Keratinocyte (primary cell): ENCODE results near the gene ZNF365. TPM values are rescaled to one million over a fixed set of nuclear protein-coding genes. Genes with fewer than 3 reads are reported as not detected.

Experiments
- DNase-seq: peaks from one replicate; pipeline ENCODE4 v3.0.0-alpha.2; 2011; ENCODE audit warnings: low read depth, missing footprints, low spot score
- FAIRE-seq: peaks from 2 replicates; lab custom pipeline; 2011; peaks lifted over from hg19 to GRCh38; lab: Jason Lieb, UNC
- H2AFZ ChIP-seq: 2 replicates; pipeline ENCODE4 v1.6.0; 2012; ENCODE audit warnings: low read length, control low read depth, inconsistent platforms; ENCODE audit not compliant: control insufficient read depth
- H3K27ac ChIP-seq: 2 replicates; pipeline ENCODE4 v1.5.1; 2011; ENCODE audit warnings: low read length; ENCODE audit not compliant: control insufficient read depth, insufficient read depth
- H3K27me3 ChIP-seq: 3 replicates; pipeline ENCODE4 v1.6.0; 2011; ENCODE audit warnings: low read length; ENCODE audit not compliant: control insufficient read depth, insufficient read depth; ENCODE audit errors: extremely low read depth
- H3K36me3 ChIP-seq, 2 experiments: 2 replicates in 1 of 2; 3 replicates in 1 of 2; pipeline ENCODE4 v1.5.1; 2011; ENCODE audit warnings: low read length in 2 of 2, mild to moderate bottlenecking in 1 of 2; ENCODE audit not compliant: control insufficient read depth in 2 of 2, insufficient read depth in 2 of 2; ENCODE audit errors: extremely low read depth in 1 of 2
- H3K4me1 ChIP-seq: 3 replicates; pipeline ENCODE4 v1.5.1; 2011; ENCODE audit warnings: low read length; ENCODE audit not compliant: control insufficient read depth, insufficient read depth; ENCODE audit errors: extremely low read depth
- H3K4me2 ChIP-seq: 3 replicates; pipeline ENCODE4 v1.6.0; 2011; ENCODE audit warnings: low read depth, low read length; ENCODE audit not compliant: control insufficient read depth, insufficient read depth; ENCODE audit errors: extremely low read depth
- H3K4me3 ChIP-seq, 3 experiments: fragments of 200-600 bp in 1 of 3; sonication (generic) in 1 of 3; 2 replicates in 2 of 3; 3 replicates in 1 of 3; pipeline ENCODE4 v1.5.1; 2011 to 2016; ENCODE audit warnings: low read length in 3 of 3, mild to moderate bottlenecking in 3 of 3, control low read depth in 2 of 3, inconsistent platforms in 1 of 3, low read depth in 1 of 3, mixed read lengths in 1 of 3, mixed run types in 1 of 3, moderate library complexity in 1 of 3; ENCODE audit not compliant: control insufficient read depth in 2 of 3, insufficient read depth in 2 of 3; ENCODE audit errors: extremely low read depth in 1 of 3
- H3K79me2 ChIP-seq: 2 replicates; pipeline ENCODE4 v1.6.0; 2012; ENCODE audit warnings: low read length; ENCODE audit not compliant: control insufficient read depth, insufficient read depth
- H3K9ac ChIP-seq: 3 replicates; pipeline ENCODE4 v1.6.0; 2011; ENCODE audit warnings: low read length; ENCODE audit not compliant: control insufficient read depth, insufficient read depth; ENCODE audit errors: extremely low read depth
- H3K9me1 ChIP-seq: 3 replicates; pipeline ENCODE4 v1.6.0; 2011; ENCODE audit warnings: low read length; ENCODE audit not compliant: control insufficient read depth, insufficient read depth; ENCODE audit errors: extremely low read depth
- H3K9me3 ChIP-seq: 2 replicates; pipeline ENCODE4 v1.5.1; 2012; ENCODE audit warnings: low read depth, low read length; ENCODE audit not compliant: control insufficient read depth
- H4K20me1 ChIP-seq: 3 replicates; pipeline ENCODE4 v1.6.0; 2011; ENCODE audit warnings: low read length; ENCODE audit not compliant: control insufficient read depth, insufficient read depth; ENCODE audit errors: extremely low read depth
- EZH2 ChIP-seq: IDR thresholded peaks from one replicate; pipeline ENCODE4 v1.6.1; 2012; ENCODE audit warnings: inconsistent platforms, mild to moderate bottlenecking, low read length, moderate library complexity
- dilution Hi-C: fragments of 300-500 bp; cut with MboI; formaldehyde crosslinking; loops from one replicate; pipeline ENCODE4 v1.7.0; 2020; ENCODE audit warnings: low sequenced_read_pairs; ENCODE audit not compliant: extremely low pct_ligation_motif_present
- polyA plus RNA-seq, 5 experiments: library from polyadenylated mRNA; depleted of rRNA in 3 of 5; stranded (reverse) in 3 of 5; stranded (forward) in 1 of 5; unstranded in 1 of 5; fragments of >200 nt; gene quantifications; 1 replicate in 1 of 5; 2 replicates in 3 of 5; 3 replicates in 1 of 5; pipeline versions ENCODE4 v1.2.1 to v1.2.3, GENCODE V29; 2011 to 2012; ENCODE audit warnings: missing spikeins in 2 of 5, low read depth in 1 of 5, low replicate concordance in 1 of 5
- TF ChIP-seq, protein P1 (sequence below), 3 experiments: IDR thresholded peaks in 1 of 3; conservative IDR thresholded peaks in 1 of 3; optimal IDR thresholded peaks in 1 of 3; 2 replicates in 2 of 3; 3 replicates in 1 of 3; pipeline versions ENCODE3 to v1.5.1; 2011; ENCODE audit warnings: low read length in 3 of 3, mild to moderate bottlenecking in 3 of 3, moderate library complexity in 2 of 3, control low read depth in 1 of 3, inconsistent platforms in 1 of 3; ENCODE audit not compliant: insufficient read depth in 2 of 3; ENCODE audit errors: extremely low read depth in 1 of 3

The ZNF365 gene
- polyA plus RNA-seq, 1 donor (not counting 4 experiments of a cell fraction or from before 2014, with no cell fraction given) = 15.9 TPM

DNA sequence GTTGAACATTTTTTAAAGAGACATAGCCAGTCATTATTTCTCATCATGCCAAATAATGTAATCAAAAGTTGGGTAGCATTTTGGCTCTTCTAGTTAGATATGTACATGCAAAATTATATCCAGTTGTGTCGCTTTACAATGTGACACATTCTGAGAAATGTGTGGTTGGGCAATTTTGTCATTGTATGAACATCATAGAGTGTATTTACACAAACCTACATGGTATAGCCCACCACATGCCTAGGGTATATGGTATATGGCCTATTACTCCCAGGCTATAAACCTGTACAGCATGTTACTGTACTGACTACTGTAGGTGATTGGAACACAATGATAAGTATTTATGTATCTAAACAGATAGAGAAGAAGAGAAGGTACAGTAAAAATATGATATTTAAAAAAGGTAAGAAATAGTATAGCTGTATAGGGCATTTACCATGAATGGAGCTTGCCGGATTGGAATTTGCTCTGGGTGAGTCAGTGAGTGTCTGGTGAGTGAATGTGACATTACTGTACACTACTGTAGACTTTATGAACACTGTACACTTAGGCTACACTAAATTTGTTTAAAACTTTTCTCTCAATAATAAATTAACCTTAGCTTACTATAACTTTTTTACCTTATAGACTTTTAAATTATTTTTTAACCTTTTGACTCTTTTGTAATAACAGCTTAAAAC lies 16.5 kb downstream of the ZNF365 start:
- no peak for DNase-seq
- H3K27ac ChIP-seq = no peak overlapping the region
- H3K4me2 ChIP-seq = no peak overlapping the region

DNA sequence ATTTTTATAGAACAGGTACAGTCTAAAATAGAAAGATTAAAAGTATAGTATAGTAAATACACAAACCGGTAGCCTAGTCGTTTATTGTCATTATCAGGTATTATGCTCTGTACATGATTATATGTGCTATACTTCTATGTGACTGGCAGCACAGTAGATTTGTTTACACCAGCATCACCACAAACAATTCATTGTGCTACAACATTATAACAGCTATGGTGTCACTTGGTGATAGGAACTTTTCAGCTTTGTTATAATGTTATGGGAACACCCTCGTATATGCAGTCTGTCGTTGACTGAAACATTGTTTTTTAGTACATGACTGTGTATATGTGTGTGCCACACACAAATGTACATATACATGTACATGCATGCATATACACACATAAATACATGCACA lies 19.1 kb downstream of the ZNF365 start:
- Histone ChIP-seq H3K9ac (no peak overlapping the region), H3K4me1 (peaks cover 3% of the 10 kb centered on the region), H3K9me1 (no peaks in the 10 kb centered on the region), H3K4me3 (no peak overlapping the region), H3K27me3 (no peaks in the 10 kb centered on the region), H3K79me2 (peaks cover 13% of the 10 kb centered on the region), H3K27ac (no peak overlapping the region), H4K20me1 (no peaks in the 10 kb centered on the region), H3K36me3 (peaks cover 1 to 5% of the 10 kb centered on the region in 2 experiments), H3K9me3 (peaks cover 2% of the 10 kb centered on the region), H2AFZ (no peak overlapping the region), H3K4me2 (no peak overlapping the region)
- DNase-seq (no peak), FAIRE-seq (no peak)
- dilution Hi-C loops = no loop called here
- TF ChIP-seq, protein P1, sequence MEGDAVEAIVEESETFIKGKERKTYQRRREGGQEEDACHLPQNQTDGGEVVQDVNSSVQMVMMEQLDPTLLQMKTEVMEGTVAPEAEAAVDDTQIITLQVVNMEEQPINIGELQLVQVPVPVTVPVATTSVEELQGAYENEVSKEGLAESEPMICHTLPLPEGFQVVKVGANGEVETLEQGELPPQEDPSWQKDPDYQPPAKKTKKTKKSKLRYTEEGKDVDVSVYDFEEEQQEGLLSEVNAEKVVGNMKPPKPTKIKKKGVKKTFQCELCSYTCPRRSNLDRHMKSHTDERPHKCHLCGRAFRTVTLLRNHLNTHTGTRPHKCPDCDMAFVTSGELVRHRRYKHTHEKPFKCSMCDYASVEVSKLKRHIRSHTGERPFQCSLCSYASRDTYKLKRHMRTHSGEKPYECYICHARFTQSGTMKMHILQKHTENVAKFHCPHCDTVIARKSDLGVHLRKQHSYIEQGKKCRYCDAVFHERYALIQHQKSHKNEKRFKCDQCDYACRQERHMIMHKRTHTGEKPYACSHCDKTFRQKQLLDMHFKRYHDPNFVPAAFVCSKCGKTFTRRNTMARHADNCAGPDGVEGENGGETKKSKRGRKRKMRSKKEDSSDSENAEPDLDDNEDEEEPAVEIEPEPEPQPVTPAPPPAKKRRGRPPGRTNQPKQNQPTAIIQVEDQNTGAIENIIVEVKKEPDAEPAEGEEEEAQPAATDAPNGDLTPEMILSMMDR (optimal IDR thresholded peaks at IDR 0.05 in 1 of 3, IDR thresholded peaks at IDR 0.05 in 1 of 3, conservative IDR thresholded peaks at IDR 0.05 in 1 of 3; ENCODE audit: extremely low read depth in 1 of 3, insufficient read depth in 2 of 3, low read length in 3 of 3) = no peak
- no peak for TF ChIP-seq EZH2

More for the DNA sequence above, 16.5 kb downstream of the ZNF365 start:
- no peak for TF ChIP-seq EZH2
- TF ChIP-seq, protein P1 (optimal IDR thresholded peaks at IDR 0.05 in 1 of 3, IDR thresholded peaks at IDR 0.05 in 1 of 3, conservative IDR thresholded peaks at IDR 0.05 in 1 of 3; ENCODE audit: extremely low read depth in 1 of 3, insufficient read depth in 2 of 3, low read length in 3 of 3) = no peak
- Histone ChIP-seq H2AFZ (no peak overlapping the region), H3K9me1 (no peaks in the 10 kb centered on the region), H3K36me3 (peaks cover 3% of the 10 kb centered on the region in 2 experiments), H3K9ac (no peak overlapping the region), H3K9me3 (peaks cover 2% of the 10 kb centered on the region), H3K27me3 (no peaks in the 10 kb centered on the region), H3K79me2 (peaks cover 36% of the 10 kb centered on the region), H3K4me3 (no peak overlapping the region), H3K4me1 (peaks cover 27% of the 10 kb centered on the region), H4K20me1 (no peaks in the 10 kb centered on the region)
- dilution Hi-C loops = no loop called here
- FAIRE-seq = no peak
